Cerebellar cortex (tissue), 1 donor: Measurements from ENCODE around the gene GM2A.
"Not testable (repeated sequence)": the region's sequence is repeated elsewhere in the genome, so short reads cannot be mapped to it uniquely, and the experiment has no call there.

Experiments
- DNase-seq: peaks from one replicate; pipeline ENCODE4 v3.0.0-alpha.2; 2015; ENCODE audit warnings: low spot score

The GM2A gene

GRCh38 chr5:151288180-151288579 is 35.2 kb downstream of the GM2A start:
- no peak for DNase-seq

GRCh38 chr5:151293624-151294023 is 40.6 kb downstream of the GM2A start:
- DNase-seq = no peak

GRCh38 chr5:151295138-151295537 is 42.2 kb downstream of the GM2A start:
- no peak for DNase-seq

GRCh38 chr5:151295791-151296477 is 42.9 kb downstream of the GM2A start:
- peak; percentile 51 for DNase-seq

GRCh38 chr5:151296478-151296830 is 43.5 kb downstream of the GM2A start:
- no peak for DNase-seq

- DNase-seq = no peak
Measured at GRCh38 chr5:151296974-151297373, 44.0 kb downstream of the GM2A start.

- peak; percentile 26 for DNase-seq
Measured at GRCh38 chr5:151298063-151298855, 45.3 kb downstream of the GM2A start.

GRCh38 chr5:151303666-151304065 is 50.7 kb downstream of the GM2A start, which contains the start of gene SLC36A3:
SLC36A3 (minus strand) TSS chr5:151303766; CDS start chr5:151303354, 412 bp downstream.
- no peak for DNase-seq

GRCh38 chr5:151309266-151309665 is 56.3 kb downstream of the GM2A start:
- DNase-seq = not testable (repeated sequence)

GRCh38 chr5:151309821-151310220 is 56.8 kb downstream of the GM2A start:
- not testable (repeated sequence) for DNase-seq

- no peak for DNase-seq
Measured at GRCh38 chr5:151310932-151311331, 57.9 kb downstream of the GM2A start.

GRCh38 chr5:151312756-151313324 is 59.9 kb downstream of the GM2A start:
- DNase-seq = no peak

GRCh38 chr5:151313357-151313756 is 60.4 kb downstream of the GM2A start:
- DNase-seq = no peak

- DNase-seq = peak; percentile 88
Measured at GRCh38 chr5:151315998-151316597, 63.1 kb downstream of the GM2A start.

GRCh38 chr5:151317871-151318270 is 64.9 kb downstream of the GM2A start:
- no peak for DNase-seq

GRCh38 chr5:151318850-151319732 is 66.1 kb downstream of the GM2A start:
- peak; percentile 43 for DNase-seq
